ENCODE measurements around the gene C1R. TPM values are rescaled to one million over a fixed set of nuclear protein-coding genes. Genes with fewer than 3 reads are reported as not detected.
A peak's percentile ranks its signal among the peaks of the same experiment; 100 is the strongest.

C1R gene
- total RNA-seq, 4 donors from 2014 or later: 68.5 to 154 (median 125) TPM

- DNase-seq: no peak
- no peak overlapping the region for H3K4me3 ChIP-seq
- no peaks in the 10 kb centered on the region for H3K36me3 ChIP-seq
- 67 to 73% methylated on average over 2 to 11 of the region's 11 CpGs for WGBS, 2 donors (ENCODE audit: low coverage in 1 of 2)
- H3K27me3 ChIP-seq: no peaks in the 10 kb centered on the region
- no peaks in the 10 kb centered on the region for H3K9me3 ChIP-seq
- no peak overlapping the region for H3K27ac ChIP-seq
- H3K4me1 ChIP-seq: peaks cover 0 to under 1% (median 0%) of the 10 kb centered on the region in 4 donors
- intact Hi-C loops (cut with DNase I; ENCODE audit: low total_unique reads): no loop called here
- in situ Hi-C loops (cut with MboI; ENCODE audit: low pct_ligation_motif_present in 1 of 4, low pct_unique_long_range_greater_than_20kb in 1 of 4, low sequenced_read_pairs in 3 of 4): loop anchor here in 3 of 4 donors (25.0 kb wide), 2 partner anchors 187 to 212 kb away; partner anchors contain the start of genes ATN1 (in 2 of the 3), C12orf57 (in 2 of the 3), RNU7-1 (in 2 of the 3) and ENO2 (in 1 of the 3)
- TF ChIP-seq CTCF (IDR thresholded peaks at IDR 0.05) (no peak), POLR2A (IDR thresholded peaks at IDR 0.05) (no peak), POLR2AphosphoS5 (IDR thresholded peaks at IDR 0.05) (no peak), EP300 (IDR thresholded peaks at IDR 0.05; ENCODE audit: low read depth) (no peak)
These were observed 31.7 kb upstream of the C1R start for GRCh38 chr12:7123806-7124522.

GRCh38 chr12:7122811-7123769, 30.8 kb upstream of the C1R start:
- intact Hi-C loops (cut with DNase I; ENCODE audit: low total_unique reads): no loop called here
- DNase-seq: no peak
- TF ChIP-seq EP300 (IDR thresholded peaks at IDR 0.05; ENCODE audit: low read depth): no peak
- TF ChIP-seq POLR2A (IDR thresholded peaks at IDR 0.05): no peak
- TF ChIP-seq CTCF (IDR thresholded peaks at IDR 0.05): no peak
- no peak for TF ChIP-seq POLR2AphosphoS5 (IDR thresholded peaks at IDR 0.05)
- H3K9me3 ChIP-seq: no peaks in the 10 kb centered on the region
- no peaks in the 10 kb centered on the region for H3K36me3 ChIP-seq
- in situ Hi-C loops (cut with MboI; ENCODE audit: low pct_ligation_motif_present in 1 of 4, low pct_unique_long_range_greater_than_20kb in 1 of 4, low sequenced_read_pairs in 3 of 4): loop anchor here in 3 of 4 donors (25.0 kb wide), 2 partner anchors 186 to 211 kb away; partner anchors contain the start of genes ATN1 (in 2 of the 3), C12orf57 (in 2 of the 3), RNU7-1 (in 2 of the 3) and ENO2 (in 1 of the 3)
- H3K4me1 ChIP-seq: no peaks in the 10 kb centered on the region
- WGBS, 2 donors (ENCODE audit: low coverage in 1 of 2): 78 to 90% methylated on average over 5 to 7 of the region's 7 CpGs
- H3K27ac ChIP-seq: peak overlapping the region in 1 of 4 donors; percentile 11
- H3K4me3 ChIP-seq: no peak overlapping the region
- no peaks in the 10 kb centered on the region for H3K27me3 ChIP-seq

GRCh38 chr12:7121324-7121723, 29.1 kb upstream of the C1R start:
- no peak for DNase-seq
- WGBS, 2 donors (ENCODE audit: low coverage in 1 of 2): 94% methylated on average over 5 of the region's 5 CpGs; no CpG with 5 or more reads in 1 of the 2 donors
- no peaks in the 10 kb centered on the region for H3K4me1 ChIP-seq
- no peaks in the 10 kb centered on the region for H3K36me3 ChIP-seq
- H3K27me3 ChIP-seq: no peaks in the 10 kb centered on the region
- H3K4me3 ChIP-seq: no peak overlapping the region
- intact Hi-C loops (cut with DNase I; ENCODE audit: low total_unique reads): no loop called here
- in situ Hi-C loops (cut with MboI; ENCODE audit: low pct_ligation_motif_present in 1 of 4, low pct_unique_long_range_greater_than_20kb in 1 of 4, low sequenced_read_pairs in 3 of 4): loop anchor here in 3 of 4 donors (25.0 kb wide), 2 partner anchors 184 to 209 kb away; partner anchors contain the start of genes ATN1 (in 2 of the 3), C12orf57 (in 2 of the 3), RNU7-1 (in 2 of the 3) and ENO2 (in 1 of the 3)
- TF ChIP-seq POLR2AphosphoS5 (IDR thresholded peaks at IDR 0.05) (no peak), POLR2A (IDR thresholded peaks at IDR 0.05) (no peak), EP300 (IDR thresholded peaks at IDR 0.05; ENCODE audit: low read depth) (no peak), CTCF (IDR thresholded peaks at IDR 0.05) (no peak)
- no peak overlapping the region for H3K27ac ChIP-seq
- H3K9me3 ChIP-seq: no peaks in the 10 kb centered on the region
